Activated T-cell treated with anti-CD3 and anti-CD28 coated beads, Interleukin-2, amount 50 U/mL, for 4 hours (primary cell): ENCODE data around the gene POLR3B. TPM values are rescaled to one million over a fixed set of nuclear protein-coding genes. Genes with fewer than 3 reads are reported as not detected.
"Not testable (repeated sequence)": the region's sequence is repeated elsewhere in the genome, so short reads cannot be mapped to it uniquely, and the experiment has no call there.

Experiments used
- ATAC-seq, 2 donors: fragments of 200-7000 bp; cut with Tn5 transposase; one replicate each; pipeline ENCODE4 v1.10.0; 2021
- DNase-seq: peaks from one replicate; pipeline ENCODE4 v3.0.0-alpha.2; 2020
- H3K27me3 Mint-ChIP-seq: one replicate; pipeline ENCODE4 v1.8.0; 2021; ENCODE audit warnings: low read depth, mixed read lengths
- H3K36me3 Mint-ChIP-seq: one replicate; pipeline ENCODE4 v1.8.0; 2022; ENCODE audit warnings: mixed read lengths; ENCODE audit not compliant: insufficient read depth
- H3K4me1 Mint-ChIP-seq: one replicate; pipeline ENCODE4 v1.8.0; 2021; ENCODE audit warnings: low read depth, mixed read lengths
- H3K4me3 Mint-ChIP-seq: one replicate; pipeline ENCODE4 v1.8.0; 2021; ENCODE audit warnings: mild to moderate bottlenecking, moderate library complexity, mixed read lengths
- H3K9me3 Mint-ChIP-seq: one replicate; pipeline ENCODE4 v1.8.0; 2021; ENCODE audit warnings: mixed read lengths
- total RNA-seq, 3 donors: library from RNA; stranded (reverse); gene quantifications; one replicate each; pipeline ENCODE4 v1.2.1, GENCODE V29; 2021

Gene POLR3B
- total RNA-seq, result 10 to 100 TPM; 17.8 to 18.8 (median 18.2) TPM

GRCh38 chr12:106357549-106358395 is at the start of gene POLR3B:
Gene POLR3B, plus strand, starts transcription at chr12:106357748. Its CDS starts 132 bp downstream, at chr12:106357880.
- Mint-ChIP-seq H3K4me3 (peak within 1 kb of the TSS; percentile 91), H3K9me3 (no peaks in the 10 kb centered on the region), H3K4me1 (peaks cover 19% of the 10 kb centered on the region), H3K36me3 (peaks cover 3% of the 10 kb centered on the region), H3K27me3 (no peaks in the 10 kb centered on the region)
- DNase-seq (peak; percentile 95), ATAC-seq (peak; percentile 94 to 95)

- Mint-ChIP-seq H3K9me3 (no peaks in the 10 kb centered on the region), H3K36me3 (peaks cover 22% of the 10 kb centered on the region), H3K27me3 (no peaks in the 10 kb centered on the region), H3K4me1 (peaks cover 71% of the 10 kb centered on the region), H3K4me3 (no peak overlapping the region)
- no peak for DNase-seq
- no peak for ATAC-seq
These were observed 49.4 kb upstream of the POLR3B start for GRCh38 chr12:106308121-106308520.

GRCh38 chr12:106308611-106309010 is 48.9 kb upstream of the POLR3B start:
- peaks cover 22% of the 10 kb centered on the region for H3K36me3 Mint-ChIP-seq

GRCh38 chr12:106309671-106310505 is 47.7 kb upstream of the POLR3B start:
- Mint-ChIP-seq H3K27me3 (no peaks in the 10 kb centered on the region), H3K4me3 (no peak overlapping the region), H3K36me3 (peaks cover 24% of the 10 kb centered on the region), H3K9me3 (no peaks in the 10 kb centered on the region), H3K4me1 (peaks cover 54% of the 10 kb centered on the region)
- ATAC-seq (no peak), DNase-seq (no peak)

More at GRCh38 chr12:106308611-106309010, 48.9 kb upstream of the POLR3B start:
- Mint-ChIP-seq H3K9me3 (no peaks in the 10 kb centered on the region), H3K4me1 (peaks cover 67% of the 10 kb centered on the region), H3K27me3 (no peaks in the 10 kb centered on the region), H3K4me3 (no peak overlapping the region)
- DNase-seq, result no peak
- ATAC-seq, result no peak

- H3K4me3 Mint-ChIP-seq, result no peak overlapping the region
- no peaks in the 10 kb centered on the region for H3K9me3 Mint-ChIP-seq
- peaks cover 46% of the 10 kb centered on the region for H3K4me1 Mint-ChIP-seq
- H3K36me3 Mint-ChIP-seq, result peaks cover 26% of the 10 kb centered on the region
- no peaks in the 10 kb centered on the region for H3K27me3 Mint-ChIP-seq
- ATAC-seq (peak in 1 of 2 donors; percentile 4), DNase-seq (no peak)
These were observed 46.9 kb upstream of the POLR3B start for GRCh38 chr12:106310687-106311086.

GRCh38 chr12:106311139-106311538 is 46.4 kb upstream of the POLR3B start:
- ATAC-seq (no peak), DNase-seq (no peak)
- no peak overlapping the region for H3K4me3 Mint-ChIP-seq
- H3K4me1 Mint-ChIP-seq, result peaks cover 42% of the 10 kb centered on the region
- peaks cover 28% of the 10 kb centered on the region for H3K36me3 Mint-ChIP-seq
- H3K9me3 Mint-ChIP-seq, result no peaks in the 10 kb centered on the region
- no peaks in the 10 kb centered on the region for H3K27me3 Mint-ChIP-seq

- H3K9me3 Mint-ChIP-seq, DNase-seq, H3K4me3 Mint-ChIP-seq, ATAC-seq, H3K27me3 Mint-ChIP-seq: not testable (repeated sequence)
- peaks cover 31% of the 10 kb centered on the region for H3K36me3 Mint-ChIP-seq
- peaks cover 25% of the 10 kb centered on the region for H3K4me1 Mint-ChIP-seq
These were observed 44.1 kb upstream of the POLR3B start for GRCh38 chr12:106313413-106313812.

- H3K9me3 Mint-ChIP-seq, result no peaks in the 10 kb centered on the region
- ATAC-seq (no peak), DNase-seq (no peak)
- H3K27me3 Mint-ChIP-seq, result no peaks in the 10 kb centered on the region
- peaks cover 39% of the 10 kb centered on the region for H3K36me3 Mint-ChIP-seq
- no peak overlapping the region for H3K4me3 Mint-ChIP-seq
- H3K4me1 Mint-ChIP-seq, result peaks cover 9% of the 10 kb centered on the region
These were observed 42.0 kb upstream of the POLR3B start for GRCh38 chr12:106315523-106315922.

GRCh38 chr12:106317406-106318082 is 40.0 kb upstream of the POLR3B start:
- DNase-seq, result no peak
- ATAC-seq, result no peak
- Mint-ChIP-seq H3K27me3 (no peaks in the 10 kb centered on the region), H3K36me3 (peaks cover 42% of the 10 kb centered on the region), H3K4me1 (no peaks in the 10 kb centered on the region), H3K4me3 (no peak overlapping the region), H3K9me3 (no peaks in the 10 kb centered on the region)

GRCh38 chr12:106321139-106321850 is 36.3 kb upstream of the POLR3B start:
- ATAC-seq (no peak), DNase-seq (no peak)
- peaks cover 50% of the 10 kb centered on the region for H3K36me3 Mint-ChIP-seq
- no peaks in the 10 kb centered on the region for H3K27me3 Mint-ChIP-seq
- H3K4me1 Mint-ChIP-seq, result peaks cover 3% of the 10 kb centered on the region
- no peaks in the 10 kb centered on the region for H3K9me3 Mint-ChIP-seq
- no peak overlapping the region for H3K4me3 Mint-ChIP-seq

- H3K4me3 Mint-ChIP-seq, result no peak overlapping the region
- ATAC-seq (no peak), DNase-seq (no peak)
- H3K36me3 Mint-ChIP-seq, result peaks cover 49% of the 10 kb centered on the region
- H3K27me3 Mint-ChIP-seq, result no peaks in the 10 kb centered on the region
- no peaks in the 10 kb centered on the region for H3K9me3 Mint-ChIP-seq
- H3K4me1 Mint-ChIP-seq, result peaks cover 3% of the 10 kb centered on the region
These were observed 34.0 kb upstream of the POLR3B start for GRCh38 chr12:106323537-106323936.

GRCh38 chr12:106327309-106327869 is 30.2 kb upstream of the POLR3B start:
- DNase-seq (no peak), ATAC-seq (no peak)
- peaks cover 3% of the 10 kb centered on the region for H3K4me1 Mint-ChIP-seq
- H3K9me3 Mint-ChIP-seq, result no peaks in the 10 kb centered on the region
- H3K4me3 Mint-ChIP-seq, result no peak overlapping the region
- H3K27me3 Mint-ChIP-seq, result no peaks in the 10 kb centered on the region
- H3K36me3 Mint-ChIP-seq, result peaks cover 41% of the 10 kb centered on the region

- Mint-ChIP-seq H3K9me3 (no peaks in the 10 kb centered on the region), H3K4me1 (peaks cover 5% of the 10 kb centered on the region), H3K4me3 (no peak overlapping the region), H3K36me3 (peaks cover 40% of the 10 kb centered on the region), H3K27me3 (no peaks in the 10 kb centered on the region)
- DNase-seq, result no peak
- no peak for ATAC-seq
These were observed 28.8 kb upstream of the POLR3B start for GRCh38 chr12:106328735-106329134.
